ENCODE data around the gene APOL6.

APOL6 gene

DNA sequence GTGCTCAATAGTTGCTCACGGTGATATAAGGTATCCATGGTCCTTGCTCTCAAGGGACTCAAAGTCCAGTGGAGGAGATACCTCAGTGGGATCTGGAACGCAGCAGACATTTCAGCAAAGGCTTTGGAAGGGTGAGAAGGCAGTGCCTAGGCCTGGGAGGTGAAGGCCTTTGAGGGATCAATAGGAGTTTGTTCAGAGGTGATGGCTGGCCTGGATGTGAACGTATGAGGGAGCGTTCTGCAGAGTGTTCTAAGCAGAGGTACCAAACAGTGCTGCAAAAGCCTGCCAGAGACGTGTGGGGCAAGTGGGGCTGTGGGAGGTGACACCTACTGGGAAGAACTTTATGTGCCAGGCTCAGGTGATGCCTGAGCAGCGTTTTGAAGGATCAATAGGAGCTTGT is 23.7 kb upstream of the APOL6 start:
- no peak overlapping the region for H3K4me3 ChIP-seq (ENCODE audit: low read depth, low read length)
- no peak for TF ChIP-seq CTCF (IDR thresholded peaks at IDR 0.05; ENCODE audit: borderline replicate concordance, insufficient read depth, low read depth, low read length)

DNA sequence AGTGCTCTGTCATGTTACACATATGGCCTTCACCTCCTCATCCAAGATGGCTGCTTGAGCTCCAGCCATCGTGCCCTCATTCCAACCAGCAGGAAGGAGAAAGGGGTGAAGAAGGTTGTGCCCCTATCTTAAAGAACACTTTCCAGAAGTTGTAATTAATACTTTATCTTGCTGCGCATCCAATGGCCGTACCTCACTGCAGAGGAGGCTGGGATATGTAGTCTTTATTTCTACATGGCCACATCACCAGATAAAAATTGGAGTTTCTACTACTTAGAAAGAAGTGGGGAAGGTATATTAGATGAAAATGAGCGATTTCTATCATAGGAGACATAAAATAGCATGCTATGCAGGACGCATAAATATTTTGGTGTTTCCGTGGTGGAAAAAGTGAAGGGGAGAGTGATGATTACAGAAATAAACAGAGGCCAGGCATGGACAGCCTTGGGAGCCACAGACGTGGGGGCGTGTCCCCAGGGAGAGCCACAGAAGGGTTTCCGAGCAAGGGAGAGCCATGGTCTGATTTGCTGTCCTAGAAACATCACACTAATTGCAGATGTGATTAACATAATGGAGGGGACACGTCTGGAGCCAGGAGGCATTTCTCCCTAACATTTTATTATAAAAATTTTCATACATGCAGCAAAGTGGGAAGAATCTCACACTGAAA is 22.3 kb upstream of the APOL6 start:
- H3K4me3 ChIP-seq (ENCODE audit: low read depth, low read length): no peak overlapping the region
- no peak for TF ChIP-seq CTCF (IDR thresholded peaks at IDR 0.05; ENCODE audit: borderline replicate concordance, insufficient read depth, low read depth, low read length)

DNA sequence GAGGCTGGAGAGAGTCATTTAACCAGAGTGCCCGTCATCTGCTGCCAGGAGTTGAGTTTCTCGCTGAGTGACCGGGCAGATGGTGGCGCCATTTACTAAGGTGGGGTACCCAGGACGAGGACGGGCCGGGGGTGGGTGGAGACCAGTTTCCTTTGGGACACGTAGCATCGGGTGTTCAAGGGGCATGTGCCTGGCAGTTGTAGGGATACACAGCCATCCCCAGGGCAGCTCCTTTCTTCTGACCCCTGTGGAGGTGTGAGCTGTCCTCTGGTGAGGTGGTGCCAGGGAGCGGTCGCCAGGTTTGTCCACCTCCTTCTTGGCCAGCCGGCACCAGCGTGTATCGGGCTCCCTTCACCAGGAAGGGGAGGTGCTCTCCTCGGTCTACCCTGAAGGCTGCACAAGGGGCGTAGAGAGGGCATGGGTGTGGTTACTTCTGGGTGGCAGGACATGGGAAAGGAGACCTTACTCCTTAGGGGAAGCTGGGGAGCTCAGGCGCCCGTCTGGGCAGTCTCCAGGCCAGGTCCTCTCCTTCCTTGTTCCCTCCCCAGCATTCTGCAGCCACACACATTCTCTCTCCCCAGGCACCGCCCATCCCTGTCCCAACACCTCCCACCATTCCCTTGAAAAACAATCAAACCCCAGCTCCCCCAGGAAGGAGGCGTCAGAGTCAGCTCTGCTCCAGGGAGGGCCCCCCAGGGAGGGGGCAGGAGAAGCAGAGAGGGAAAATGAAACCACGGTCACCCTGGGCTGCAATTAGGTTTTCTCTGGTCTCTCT is 20.8 kb upstream of the APOL6 start:
- peak overlapping the region; percentile 56 for H3K4me3 ChIP-seq (ENCODE audit: low read depth, low read length)
- peak; percentile 49 for TF ChIP-seq CTCF (IDR thresholded peaks at IDR 0.05; ENCODE audit: borderline replicate concordance, insufficient read depth, low read depth, low read length)

- no peak overlapping the region for H3K4me3 ChIP-seq (ENCODE audit: low read depth, low read length)
- TF ChIP-seq CTCF (IDR thresholded peaks at IDR 0.05; ENCODE audit: borderline replicate concordance, insufficient read depth, low read depth, low read length): no peak
Measured at GRCh38 chr22:35628732-35629131, 19.5 kb upstream of the APOL6 start.

DNA sequence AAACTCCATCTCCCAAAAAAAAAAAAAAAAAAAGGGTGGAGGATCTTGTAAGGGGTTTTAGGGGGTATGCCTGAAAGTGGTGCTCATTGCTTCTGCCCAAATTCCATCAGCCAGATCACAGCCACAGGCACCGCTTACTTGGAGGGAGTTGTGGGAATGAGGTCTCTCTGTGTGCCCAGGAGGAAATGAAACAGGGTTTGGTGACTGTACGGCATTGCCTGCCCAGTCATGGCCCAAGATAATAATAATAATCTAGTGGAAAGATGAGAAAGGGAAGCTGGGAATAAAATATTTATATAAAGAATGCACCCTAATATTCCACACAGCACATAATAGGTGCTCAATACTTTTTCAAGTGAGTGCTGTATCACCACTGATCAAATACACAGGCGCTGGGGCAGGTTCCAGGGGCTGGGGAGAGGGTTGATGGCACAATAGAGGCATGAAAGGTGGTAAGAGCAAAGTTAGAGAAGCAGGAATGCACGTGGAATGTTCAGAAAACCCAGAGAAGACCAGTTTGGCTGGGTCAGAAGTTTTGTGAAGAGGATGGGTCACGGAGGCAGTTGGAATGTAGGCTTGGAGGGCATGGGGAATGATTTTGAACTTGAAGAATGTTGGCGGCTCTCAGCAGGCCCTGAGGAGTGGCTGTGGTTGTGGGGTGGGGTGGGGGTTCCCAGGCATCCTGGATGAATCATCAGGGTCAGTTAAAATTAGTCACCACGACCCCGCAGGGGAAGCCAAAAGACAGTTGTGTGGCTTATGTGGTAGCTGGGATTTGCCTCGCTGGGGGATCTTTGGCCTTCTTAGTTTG is 18.6 kb upstream of the APOL6 start:
- no peak overlapping the region for H3K4me3 ChIP-seq (ENCODE audit: low read depth, low read length)
- TF ChIP-seq CTCF (IDR thresholded peaks at IDR 0.05; ENCODE audit: borderline replicate concordance, insufficient read depth, low read depth, low read length): no peak

DNA sequence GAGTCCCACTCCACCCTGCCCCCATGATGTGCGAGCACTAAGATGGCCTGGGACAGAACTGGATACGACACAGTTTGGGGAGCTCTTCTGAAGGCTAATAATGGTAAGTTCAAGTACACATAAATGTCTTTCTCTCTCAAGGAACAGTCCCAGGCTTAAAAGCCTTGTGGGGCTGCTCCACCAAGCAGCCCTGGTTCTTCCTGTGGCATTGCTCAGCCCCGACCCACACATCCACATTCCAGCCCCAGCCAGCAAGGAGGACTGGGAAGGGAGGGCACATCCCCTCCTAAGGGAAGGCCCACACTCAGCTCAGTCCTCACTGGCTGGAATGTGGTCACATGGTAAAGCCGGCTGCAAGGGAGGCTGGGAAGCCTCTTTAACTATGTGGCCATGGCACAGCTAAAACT is 17.9 kb upstream of the APOL6 start:
- no peak for TF ChIP-seq CTCF (IDR thresholded peaks at IDR 0.05; ENCODE audit: borderline replicate concordance, insufficient read depth, low read depth, low read length)
- no peak overlapping the region for H3K4me3 ChIP-seq (ENCODE audit: low read depth, low read length)

Measured in GM12875 (cell line).